HPDE6-E6E7 (cell line): ENCODE results near the gene CENPU.

ENCODE experiments used
- DNase-seq: peaks from one replicate; pipeline ENCODE4 v3.0.0; 2011; ENCODE audit warnings: missing footprints; ENCODE audit errors: extremely low spot score

CENPU gene

DNA sequence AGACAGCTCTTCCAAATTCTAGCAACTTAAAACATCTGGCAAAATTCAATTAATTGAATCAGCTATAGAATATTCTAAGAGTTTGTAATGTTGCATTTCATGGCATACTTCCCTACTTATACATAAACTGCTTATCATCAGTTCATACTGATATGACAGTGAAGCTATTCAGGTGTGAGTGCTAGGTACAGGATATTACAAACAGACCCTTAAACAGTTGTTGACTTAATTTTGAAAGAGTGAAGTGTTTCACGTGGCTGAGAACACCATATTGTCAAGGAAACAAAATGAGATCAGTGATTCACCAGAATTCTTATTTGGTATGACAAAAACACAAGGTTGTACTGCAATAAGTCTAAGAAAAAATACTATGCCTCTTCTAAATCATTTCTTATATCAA, 27.4 kb downstream of the CENPU start:
- no peak for DNase-seq

DNA sequence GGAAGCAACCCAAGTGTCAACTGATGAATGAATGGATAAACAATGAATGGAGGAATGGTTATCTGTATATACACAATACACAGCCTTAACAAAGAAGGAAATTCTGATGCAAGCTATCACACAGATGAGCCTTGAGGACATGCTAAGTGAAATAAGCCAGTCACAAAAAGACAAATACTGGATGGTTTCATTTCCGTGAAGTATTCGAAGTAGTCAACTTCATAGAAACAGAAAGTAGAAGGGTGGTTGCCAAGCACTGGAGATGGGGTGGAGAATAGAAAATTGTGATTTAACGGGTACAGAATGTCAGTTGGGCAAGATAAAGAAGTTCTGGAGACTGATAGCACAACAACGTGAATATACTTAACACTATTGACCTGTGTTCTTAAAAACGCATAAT, 28.2 kb downstream of the CENPU start:
- DNase-seq = no peak

DNA sequence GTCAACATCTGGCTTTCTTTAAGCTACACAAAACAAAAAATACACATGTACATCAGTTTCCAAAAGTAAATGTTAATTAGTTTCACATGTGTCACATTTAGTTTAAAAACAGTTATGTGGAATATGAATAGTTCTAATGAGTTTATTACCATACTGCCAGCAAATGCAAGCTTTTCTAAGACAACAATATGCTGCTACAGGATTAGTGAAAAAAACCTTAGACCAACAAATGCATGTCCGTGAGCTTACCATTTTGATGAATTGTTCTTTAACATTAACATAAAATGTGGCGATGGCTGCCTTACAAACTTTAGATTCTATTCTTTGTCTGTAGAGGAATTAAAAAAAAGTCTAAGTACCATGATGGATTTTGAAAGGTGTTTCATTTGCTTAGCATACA, 31.8 kb downstream of the CENPU start:
- no peak for DNase-seq

DNA sequence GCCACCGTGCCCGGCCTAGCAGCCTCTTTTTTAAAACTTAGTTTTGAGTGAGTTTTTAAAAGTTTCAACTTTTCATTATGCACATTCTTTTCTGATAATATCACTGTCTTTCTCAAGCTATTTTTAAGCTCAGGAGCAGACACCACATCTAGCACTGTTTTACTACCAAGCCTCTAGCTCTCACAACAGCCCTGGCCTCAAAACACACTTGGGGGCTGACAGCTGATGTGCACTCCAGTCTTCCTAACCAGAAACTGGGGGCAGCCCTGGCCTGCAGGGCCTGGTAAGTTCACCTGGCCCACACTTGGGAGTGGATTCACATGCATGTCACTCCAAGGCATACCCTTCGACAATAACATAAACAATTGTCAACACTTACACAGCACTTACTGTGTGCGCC, 34.0 kb downstream of the CENPU start:
- DNase-seq = no peak

DNA sequence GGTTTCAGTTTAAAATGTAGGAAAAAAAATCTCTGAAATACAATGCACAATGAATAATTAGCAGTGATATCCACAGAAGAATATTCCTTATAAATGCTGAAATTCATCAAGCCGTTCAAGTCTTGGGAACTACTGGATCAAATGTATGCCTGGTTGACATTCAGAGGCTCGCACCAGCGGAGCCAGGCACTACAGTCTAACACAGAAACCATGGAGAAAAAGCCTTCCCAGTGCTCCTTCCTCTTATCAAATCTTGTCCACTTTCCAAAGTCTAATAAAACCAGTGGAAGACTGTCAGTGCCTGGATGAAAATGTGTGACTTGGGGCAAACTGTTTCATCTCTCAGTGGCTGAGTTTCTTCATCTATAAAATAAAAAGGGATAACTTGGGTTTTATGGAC, 35.9 kb downstream of the CENPU start:
- no peak for DNase-seq

DNA sequence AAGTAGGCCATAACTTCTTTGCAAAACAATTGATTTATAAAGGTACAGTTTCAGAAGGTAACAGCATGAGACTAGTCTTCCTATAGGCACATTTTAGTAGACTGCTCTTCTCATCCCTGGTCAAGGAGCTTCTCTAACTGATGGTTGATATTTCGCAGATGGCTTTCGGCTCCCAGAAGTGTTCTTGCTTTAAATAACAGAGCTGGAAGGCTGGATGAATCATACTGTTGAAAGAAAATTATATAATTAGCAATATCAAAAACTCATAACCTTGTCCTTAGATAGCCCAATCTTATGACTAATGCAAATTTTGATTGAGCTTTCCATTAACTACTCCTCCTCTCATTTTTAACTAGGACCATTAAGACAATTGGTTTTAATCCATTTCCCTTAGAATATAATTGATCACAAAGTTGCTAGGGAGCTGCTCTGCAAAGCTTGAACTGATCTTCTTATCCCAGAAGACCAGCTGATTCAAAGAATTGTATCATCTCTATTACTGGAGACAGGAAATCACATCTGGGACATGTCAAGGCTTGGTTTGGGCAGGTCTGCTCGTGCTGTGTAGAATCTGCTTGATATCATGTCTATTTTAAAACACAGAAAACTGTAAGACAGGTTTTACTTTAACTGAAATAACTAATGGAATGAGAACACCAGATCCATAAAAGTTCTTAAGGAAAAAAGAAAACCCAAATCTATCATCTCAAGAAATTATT, 38.6 kb downstream of the CENPU start:
- peak; percentile 57 for DNase-seq

DNA sequence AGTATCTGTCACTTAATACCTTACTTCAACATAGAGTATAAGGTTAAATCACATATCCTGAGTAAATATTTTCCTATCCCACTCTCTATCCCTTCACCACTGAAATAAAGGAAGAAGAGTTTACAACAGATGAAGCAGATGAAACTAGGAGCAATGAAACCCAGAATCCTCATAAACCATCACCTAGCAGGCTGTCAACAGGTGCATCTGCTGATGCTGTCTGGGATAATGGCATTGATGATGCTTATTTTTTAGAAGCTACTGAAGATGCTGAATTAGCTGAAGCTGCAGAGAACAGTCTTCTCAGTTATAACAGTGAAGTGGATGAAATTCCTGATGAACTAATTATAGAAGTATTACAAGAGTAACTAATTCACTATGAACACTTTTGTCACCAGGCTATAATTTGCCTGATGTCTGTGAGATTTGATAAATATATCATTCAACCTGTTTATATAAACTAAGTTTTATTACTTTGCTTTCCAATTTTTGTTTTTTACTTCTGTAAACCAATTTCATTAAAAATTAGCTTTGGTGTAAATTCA, 39.4 kb downstream of the CENPU start:
- no peak for DNase-seq

DNA sequence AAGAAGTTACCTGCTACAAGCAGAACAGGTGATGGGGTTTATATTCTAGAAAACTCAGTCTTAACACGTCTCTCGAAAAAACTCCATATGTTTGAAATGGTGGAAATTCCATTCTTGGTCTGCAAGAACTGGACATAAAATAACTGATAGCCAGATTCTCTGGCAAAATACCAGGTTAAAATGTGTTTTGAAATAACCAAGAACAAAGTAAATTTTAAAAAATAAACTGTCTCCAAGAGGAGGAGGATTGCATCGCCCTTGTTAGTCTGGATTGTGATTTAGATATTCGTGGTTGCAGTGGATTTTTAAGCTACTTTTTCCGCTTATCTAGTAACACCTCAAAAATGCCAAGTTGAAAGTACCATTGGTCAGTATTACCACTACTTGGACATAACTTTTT, 40.8 kb downstream of the CENPU start:
- DNase-seq = no peak

DNA sequence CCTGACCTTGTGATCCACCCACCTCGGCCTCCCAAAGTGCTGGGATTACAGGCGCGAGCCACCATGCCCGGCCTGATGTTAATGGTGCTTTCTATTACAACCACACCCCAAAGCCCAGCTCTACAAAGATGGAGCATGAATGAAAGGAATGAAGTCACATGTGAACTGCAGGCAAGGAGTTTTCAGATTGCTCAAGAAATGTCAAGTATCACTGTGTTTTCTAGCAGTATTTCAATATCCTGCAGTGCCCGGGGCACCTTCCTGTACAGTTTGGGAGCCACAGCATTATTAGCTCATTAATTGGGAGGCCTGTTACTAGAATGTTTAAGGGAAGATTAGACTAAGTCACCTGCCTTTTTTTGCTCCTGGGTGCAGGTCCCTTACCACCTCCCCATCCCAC, 44.2 kb downstream of the CENPU start:
- no peak for DNase-seq

DNA sequence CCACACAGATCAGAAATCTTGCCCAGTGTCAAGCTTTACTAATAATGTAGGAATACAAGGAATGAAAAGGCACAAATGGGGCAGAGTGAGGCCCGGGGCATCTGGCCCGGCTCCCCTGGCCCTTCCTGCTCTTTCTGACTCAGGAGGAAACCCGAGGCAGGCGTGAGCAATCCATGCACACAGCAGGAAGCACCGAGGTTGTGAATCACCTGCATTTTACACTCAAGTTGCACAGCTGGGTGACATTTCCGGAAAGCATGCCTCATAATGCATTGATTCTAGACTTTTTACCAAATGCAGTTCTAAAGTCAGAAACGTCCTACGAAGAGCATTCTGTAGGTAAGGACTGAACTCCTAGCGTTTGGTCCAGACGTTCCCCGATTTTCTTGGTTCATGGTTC, 45.4 kb downstream of the CENPU start:
- peak; percentile 96 for DNase-seq

DNA sequence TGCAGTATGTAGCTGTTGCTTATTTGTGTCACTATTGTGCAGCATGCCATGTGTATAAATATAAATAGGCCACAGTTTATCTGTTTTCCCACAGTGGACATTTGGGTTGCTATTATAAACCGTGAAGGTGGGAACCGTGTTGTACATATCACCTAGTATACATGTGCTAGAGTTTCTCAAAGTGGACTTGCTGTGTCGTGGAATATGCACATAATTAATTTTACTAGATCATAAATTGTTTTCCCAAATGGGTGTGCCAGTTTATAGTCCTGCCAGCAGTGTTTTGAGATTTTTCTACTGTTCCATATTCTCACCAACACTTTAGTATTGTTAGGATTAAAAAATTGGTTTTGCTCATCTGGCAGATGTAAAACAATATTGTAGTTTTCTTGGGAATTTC, 45.9 kb downstream of the CENPU start:
- DNase-seq = no peak

DNA sequence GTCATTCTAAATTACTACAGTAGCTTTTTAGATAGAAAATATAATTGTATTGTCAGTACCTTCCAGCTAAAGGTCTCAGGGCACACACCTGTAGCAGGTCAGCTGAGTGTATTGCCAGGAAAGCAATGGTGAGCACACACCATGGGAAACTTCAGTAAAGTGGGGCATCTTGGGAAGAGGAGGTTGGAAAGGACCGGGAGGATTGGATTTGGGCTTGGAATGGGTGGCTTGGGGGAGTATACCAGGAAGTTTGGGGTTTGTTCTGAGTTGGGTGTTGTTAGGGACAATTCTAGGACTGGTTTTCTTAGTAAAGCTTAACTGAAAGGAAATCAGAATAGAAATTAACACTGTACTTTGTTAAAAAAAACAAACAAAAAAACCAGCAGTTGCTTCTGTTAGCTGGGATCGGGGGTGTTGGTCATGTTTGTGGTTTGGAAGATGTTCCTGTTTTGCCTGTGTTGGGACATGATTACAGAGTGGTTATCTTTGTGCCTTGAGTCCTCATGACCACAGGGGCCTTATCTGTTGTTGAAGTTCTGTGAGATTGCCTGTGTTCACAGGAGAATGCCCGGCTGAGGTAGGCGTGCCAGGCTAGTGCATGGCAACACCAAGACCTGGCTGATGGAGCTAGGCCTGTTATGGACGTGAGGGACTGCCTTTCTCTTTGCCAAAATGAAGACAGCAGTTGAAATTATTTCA, 49.3 kb downstream of the CENPU start:
- DNase-seq = no peak

DNA sequence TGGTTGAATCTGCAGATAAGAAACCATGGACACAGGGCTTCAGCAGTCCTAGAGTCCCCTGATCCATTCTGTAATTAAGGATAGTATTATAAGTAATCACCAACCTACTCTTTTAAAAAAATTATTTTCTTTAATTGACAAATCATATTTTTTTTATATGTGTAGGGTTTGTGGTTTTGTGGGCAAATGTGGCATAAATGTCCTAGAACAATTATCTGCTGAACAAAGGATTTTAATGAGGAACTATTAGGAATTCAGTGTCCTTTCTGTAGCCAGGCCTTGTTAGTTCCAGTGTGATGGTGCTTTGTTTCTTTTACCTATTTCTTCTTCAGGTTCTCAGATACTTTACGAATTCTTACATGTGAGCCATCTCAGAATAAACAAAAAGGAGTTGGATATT, 52.0 kb downstream of the CENPU start:
- DNase-seq = no peak

DNA sequence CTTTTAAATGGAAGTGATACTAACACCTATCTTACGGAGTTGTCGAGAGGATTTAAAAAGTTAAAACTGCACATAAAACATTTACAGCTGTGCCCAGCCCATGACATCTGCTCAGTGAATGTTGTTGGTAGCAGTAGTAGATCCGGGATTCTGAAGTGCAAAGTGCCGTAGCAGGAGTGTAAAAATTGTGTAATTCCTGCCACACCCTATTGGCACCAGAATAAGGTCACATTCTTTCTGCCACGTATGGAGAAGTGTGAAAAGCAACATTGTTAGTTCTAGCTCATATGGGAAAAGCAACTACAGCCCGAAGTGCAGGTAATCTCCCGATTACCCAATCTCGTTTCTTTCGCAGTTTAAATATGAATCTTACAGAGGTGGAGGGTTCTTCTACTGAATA, 53.2 kb downstream of the CENPU start:
- DNase-seq = no peak

DNA sequence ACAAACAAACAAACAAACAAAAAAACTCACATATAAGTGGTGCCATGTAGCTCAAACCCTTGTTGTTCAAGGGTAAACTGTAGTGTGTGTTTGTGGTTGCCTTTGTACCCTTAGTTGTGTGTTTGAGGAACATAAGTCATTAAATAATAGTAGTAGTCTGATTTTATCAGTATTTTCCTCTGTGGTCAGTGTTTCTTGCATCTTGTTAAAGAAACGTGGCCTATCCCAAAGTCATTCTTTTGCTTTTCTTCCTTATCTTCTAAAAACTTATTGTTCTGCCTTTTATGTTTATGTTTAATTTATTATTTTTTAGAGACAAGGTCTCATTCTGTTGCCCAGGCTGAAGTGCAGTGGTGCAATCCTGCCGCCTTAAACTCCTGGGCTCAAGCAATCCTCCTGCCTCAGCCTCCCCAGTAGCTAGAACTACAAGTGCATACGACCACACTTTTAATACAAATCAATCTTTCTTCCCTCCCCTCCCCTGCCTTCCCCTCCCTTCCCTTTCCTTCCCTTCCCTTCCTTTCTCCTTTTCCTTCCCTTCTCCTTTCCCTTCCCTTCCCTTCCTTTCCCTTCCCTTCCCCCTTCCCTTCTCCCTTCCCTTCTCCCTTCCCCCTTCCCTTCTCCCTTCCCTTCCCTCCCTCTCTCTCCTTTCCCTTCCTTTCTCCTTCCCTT, 57.9 kb downstream of the CENPU start:
- DNase-seq = no peak

DNA sequence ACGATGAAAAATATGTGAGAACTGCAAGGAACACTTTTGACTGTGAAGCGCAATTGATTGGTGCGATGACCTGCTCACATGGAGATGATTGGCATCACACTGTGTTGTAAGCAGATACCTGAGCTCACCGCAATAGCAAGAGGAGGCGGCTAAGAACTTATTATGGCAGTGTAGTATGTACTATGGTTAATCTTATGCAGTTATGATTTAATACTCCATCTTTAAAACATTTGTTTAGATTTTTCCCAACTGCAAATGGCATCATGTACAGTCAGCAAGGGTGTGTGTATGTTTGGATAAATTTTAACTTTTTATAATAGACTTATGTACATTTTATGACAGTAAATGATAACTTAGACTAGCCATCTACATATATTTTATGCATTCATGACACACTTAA, 58.9 kb downstream of the CENPU start:
- DNase-seq = no peak

DNA sequence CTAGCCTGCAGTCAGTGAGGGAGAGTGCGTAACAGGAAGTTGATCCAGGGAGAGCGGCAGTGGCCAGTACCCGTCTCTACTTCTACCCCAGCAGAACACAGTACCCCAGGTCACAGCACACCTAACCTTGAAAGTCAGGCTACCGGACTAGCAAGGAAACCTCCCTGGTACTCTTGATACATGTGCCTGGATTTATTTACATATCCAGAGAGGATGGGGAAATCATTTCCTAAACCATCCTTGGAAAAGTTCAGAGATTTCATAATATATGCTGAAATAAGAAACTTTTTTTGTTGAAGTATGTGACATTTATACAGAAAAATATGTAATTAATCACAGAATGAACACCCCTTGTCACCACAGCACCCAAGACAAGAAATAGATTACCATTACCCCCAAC, 59.9 kb downstream of the CENPU start:
- no peak for DNase-seq

DNA sequence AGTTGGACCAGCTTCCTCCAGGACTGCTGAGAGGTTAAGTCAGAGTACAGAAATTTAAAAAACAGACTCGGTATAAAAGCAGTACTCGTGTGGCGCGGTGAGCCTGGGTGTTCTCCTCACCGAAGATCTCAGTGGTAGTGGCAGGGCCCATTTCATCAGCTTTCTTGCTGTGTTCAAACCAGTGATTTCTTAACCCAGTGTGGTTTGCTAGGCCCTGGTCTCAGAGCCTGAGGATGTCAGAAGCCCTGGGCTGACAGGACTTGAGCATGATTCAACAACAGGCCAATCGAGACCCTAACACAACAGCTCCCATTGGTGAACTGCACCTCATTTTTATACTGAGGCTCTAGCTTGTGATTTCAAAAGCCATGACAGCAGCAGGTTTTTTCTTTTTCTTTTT, 61.2 kb downstream of the CENPU start:
- DNase-seq = no peak

DNA sequence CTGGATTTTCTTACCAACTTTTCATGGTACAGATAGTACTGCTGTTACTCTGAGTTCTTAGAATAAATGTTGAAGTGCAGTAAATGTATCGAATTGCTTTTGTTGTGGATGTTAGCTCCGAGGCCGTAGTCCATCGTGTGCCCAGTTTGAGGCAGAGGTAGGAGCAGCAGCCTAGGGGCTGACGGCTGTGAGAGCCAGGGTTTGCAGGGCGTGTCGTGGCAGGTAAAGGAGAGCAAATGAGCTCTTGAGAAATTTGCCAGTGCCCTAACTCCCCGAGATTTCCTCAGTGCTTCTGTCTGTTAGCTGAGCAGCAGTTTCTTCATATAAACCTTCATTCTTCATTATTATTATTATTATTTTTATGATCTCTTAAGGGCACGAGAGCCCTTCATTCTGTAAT, 62.8 kb downstream of the CENPU start:
- no peak for DNase-seq

DNA sequence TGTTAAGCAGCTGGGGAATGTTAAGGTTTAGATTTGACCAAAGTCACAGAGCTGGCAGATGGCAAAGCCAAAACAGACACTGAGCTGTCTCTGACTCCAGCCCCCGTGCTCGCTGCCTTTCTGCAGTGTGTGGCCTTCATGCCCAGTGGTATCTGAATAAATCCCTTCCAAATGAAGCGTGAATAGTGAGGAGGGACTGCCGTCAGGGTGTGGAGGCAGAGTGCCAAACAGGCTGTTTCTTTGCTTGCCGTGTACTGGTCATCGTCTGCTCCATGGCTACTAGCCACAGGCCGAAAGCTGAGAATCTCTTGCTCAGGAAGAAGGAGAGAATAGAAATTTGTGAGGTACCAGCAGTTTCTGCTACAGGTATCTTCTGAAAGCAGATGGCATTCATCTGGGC, 64.6 kb downstream of the CENPU start:
- DNase-seq = no peak

DNA sequence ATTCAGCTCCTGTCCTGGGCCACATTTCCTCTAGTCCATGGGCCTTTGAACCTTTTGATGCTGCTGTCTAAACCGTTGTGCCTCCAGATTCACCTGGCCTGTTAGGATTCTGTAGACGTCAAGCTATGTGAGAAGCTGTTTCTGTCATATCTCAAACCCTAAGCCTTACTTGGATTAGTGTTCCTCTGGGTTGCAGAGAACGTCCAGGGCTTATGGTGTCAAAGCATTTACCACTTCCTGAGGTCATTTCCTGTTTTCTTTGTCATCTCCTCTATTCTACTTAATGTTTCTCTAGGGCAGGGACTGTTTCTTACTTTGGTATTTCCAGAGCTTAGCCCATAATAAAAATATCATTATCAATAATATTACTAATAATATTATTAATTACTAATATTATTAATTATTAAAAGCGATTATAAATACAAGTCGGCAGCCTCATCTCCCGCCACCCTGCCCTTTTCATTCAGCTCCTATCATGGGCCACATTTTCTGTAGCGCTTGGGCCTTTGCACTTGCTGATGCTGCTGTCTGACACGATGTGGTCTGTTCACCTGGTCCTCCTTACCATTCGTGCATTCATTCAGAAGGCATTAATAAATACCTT, 65.3 kb downstream of the CENPU start:
- DNase-seq = no peak

DNA sequence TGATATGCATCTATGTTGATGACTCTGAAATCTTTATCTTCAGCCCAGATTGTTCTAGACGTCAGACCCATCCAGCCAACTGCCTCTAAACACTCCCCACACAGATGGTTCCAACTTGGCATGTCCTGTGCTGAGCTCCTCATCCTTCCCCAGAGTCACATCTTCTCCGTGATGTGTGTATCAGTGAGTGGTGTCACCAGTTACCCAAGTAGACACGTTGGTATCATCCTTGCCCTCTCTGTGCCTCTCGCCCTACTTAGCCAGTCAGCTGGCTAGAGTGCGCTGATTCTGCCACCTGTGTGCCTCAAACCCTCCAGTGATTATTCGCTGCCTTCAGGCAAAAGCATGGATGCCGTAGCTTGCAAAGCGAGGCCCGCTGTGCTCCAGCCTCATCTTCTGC, 65.8 kb downstream of the CENPU start:
- DNase-seq = no peak

DNA sequence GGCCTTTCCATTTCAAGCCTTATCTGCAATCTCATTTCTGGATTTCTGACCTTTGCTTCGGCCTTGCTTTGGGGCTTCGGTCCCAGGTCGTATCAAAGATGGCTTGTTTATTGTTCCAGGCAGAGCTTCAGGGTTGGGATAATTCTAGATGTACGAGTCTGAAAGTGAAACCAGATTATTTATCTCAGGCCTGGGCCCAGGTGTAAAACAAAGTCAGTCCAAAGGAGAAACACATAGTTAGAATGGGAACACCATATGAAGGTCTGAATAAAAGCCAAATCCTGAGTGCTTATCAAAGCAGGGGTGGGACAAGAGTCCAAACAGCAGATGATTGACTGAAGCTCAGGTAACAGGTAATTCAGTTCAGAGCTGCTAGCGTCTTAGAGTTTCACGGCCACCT, 67.2 kb downstream of the CENPU start:
- DNase-seq = no peak
